ENCODE results near the gene LCE1E. TPM values are rescaled to one million over a fixed set of nuclear protein-coding genes. Genes with fewer than 3 reads are reported as not detected.
A peak's percentile ranks its signal among the peaks of the same experiment; 100 is the strongest.

Gene LCE1E
- total RNA-seq, 1 experiment from 2014 or later, result not detected

DNA sequence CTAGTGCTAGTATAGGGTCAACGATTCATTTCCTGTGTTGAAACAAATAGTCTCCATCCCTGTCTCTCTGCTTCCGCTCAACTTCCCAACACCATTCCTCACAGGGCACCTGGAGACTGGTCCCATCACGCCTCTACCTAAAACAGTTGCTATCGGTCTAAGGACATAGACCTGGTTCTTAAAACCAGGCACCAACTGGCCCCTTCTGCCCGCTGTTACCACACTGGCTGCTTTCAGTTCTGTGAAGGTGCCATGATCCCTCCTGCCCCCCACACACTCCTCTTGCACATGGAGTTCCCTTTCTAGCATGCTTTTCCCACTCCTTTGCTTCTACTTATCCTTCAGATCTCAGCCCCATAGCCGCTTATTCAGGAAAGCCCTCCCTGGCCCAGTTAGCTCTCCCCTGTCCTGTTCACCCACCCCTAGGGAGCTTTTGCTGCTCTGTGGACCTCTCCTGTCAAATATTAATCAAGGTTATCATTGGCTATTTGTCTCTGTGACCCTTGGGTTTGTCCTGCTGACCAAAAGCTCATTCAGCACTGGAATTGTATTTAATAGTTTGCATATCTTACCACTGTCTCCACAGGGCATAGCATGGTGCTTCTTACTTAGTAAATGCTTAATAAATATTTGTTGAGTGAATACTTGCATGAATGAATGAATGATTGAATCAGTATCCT is 40.2 kb upstream of the LCE1E start:
- peak overlapping the region; percentile 63 for H2AFZ ChIP-seq (ENCODE audit: low read depth, low read length, poor library complexity, severe bottlenecking)
- DNase-seq (ENCODE audit: low read depth, low spot score) (no peak), ATAC-seq (no peak)
- no TSS peak for BruUV-seq (replicated peaks)
- H3K4me1 ChIP-seq (ENCODE audit: control insufficient read depth in 1 of 2, insufficient read depth in 2 of 2, low read length in 2 of 2), result no peaks in the 10 kb centered on the region
- peaks cover 26% of the 10 kb centered on the region for H3K27me3 ChIP-seq (ENCODE audit: insufficient read depth, low read length)
- H3K4me2 ChIP-seq (ENCODE audit: low read length), result no peak overlapping the region
- H3K79me2 ChIP-seq (ENCODE audit: insufficient read depth, low read length), result no peaks in the 10 kb centered on the region
- ChIA-PET RAD21 (ENCODE audit: low non-redundant PET in 1 of 2, low total read pairs in 2 of 2, uncharacterized antibody in 2 of 2, unreplicated experiment in 2 of 2) (no interaction called here), CTCF (no interaction called here), POLR2A (no interaction called here)
- intact Hi-C loops (cut with micrococcal nuclease), result loop anchor here (5.0 kb wide), 1 partner anchor 181 kb away; no protein-coding TSS in a partner anchor
- no peaks in the 10 kb centered on the region for H4K20me1 ChIP-seq (ENCODE audit: insufficient read depth)
- no peak overlapping the region for H3K4me3 ChIP-seq (replicated peaks in 1 of 2; ENCODE audit: low read depth in 1 of 2, low read length in 2 of 2)
- H3K9me2 ChIP-seq (ENCODE audit: insufficient read depth), result no peaks in the 10 kb centered on the region
- H3K27ac ChIP-seq (ENCODE audit: low read depth, low read length), result no peak overlapping the region
- no peak overlapping the region for H3K9ac ChIP-seq (ENCODE audit: low read length)
- no peaks in the 10 kb centered on the region for H3K36me3 ChIP-seq (ENCODE audit: control insufficient read depth in 1 of 2, insufficient read depth in 2 of 2, low read length in 2 of 2)
- TF ChIP-seq TCF7L2 (IDR thresholded peaks at IDR 0.05; ENCODE audit: borderline replicate concordance, extremely low read depth, insufficient read depth, insufficient read length), result no peak
- no peak for TF ChIP-seq ZNF274 (IDR thresholded peaks at IDR 0.05; ENCODE audit: low read depth, low read length)
- no peak for TF ChIP-seq EZH2 (IDR thresholded peaks at IDR 0.05)
- TF ChIP-seq, protein P1, sequence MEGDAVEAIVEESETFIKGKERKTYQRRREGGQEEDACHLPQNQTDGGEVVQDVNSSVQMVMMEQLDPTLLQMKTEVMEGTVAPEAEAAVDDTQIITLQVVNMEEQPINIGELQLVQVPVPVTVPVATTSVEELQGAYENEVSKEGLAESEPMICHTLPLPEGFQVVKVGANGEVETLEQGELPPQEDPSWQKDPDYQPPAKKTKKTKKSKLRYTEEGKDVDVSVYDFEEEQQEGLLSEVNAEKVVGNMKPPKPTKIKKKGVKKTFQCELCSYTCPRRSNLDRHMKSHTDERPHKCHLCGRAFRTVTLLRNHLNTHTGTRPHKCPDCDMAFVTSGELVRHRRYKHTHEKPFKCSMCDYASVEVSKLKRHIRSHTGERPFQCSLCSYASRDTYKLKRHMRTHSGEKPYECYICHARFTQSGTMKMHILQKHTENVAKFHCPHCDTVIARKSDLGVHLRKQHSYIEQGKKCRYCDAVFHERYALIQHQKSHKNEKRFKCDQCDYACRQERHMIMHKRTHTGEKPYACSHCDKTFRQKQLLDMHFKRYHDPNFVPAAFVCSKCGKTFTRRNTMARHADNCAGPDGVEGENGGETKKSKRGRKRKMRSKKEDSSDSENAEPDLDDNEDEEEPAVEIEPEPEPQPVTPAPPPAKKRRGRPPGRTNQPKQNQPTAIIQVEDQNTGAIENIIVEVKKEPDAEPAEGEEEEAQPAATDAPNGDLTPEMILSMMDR (IDR thresholded peaks at IDR 0.05 in 2 of 3, conservative IDR thresholded peaks at IDR 0.05 in 1 of 3; ENCODE audit: borderline replicate concordance in 1 of 3, insufficient read depth in 1 of 3, low read depth in 2 of 3, low read length in 2 of 3), result no peak
- no peak for TF ChIP-seq JUND (IDR thresholded peaks at IDR 0.05)
- no peak for TF ChIP-seq ELF1 (IDR thresholded peaks at IDR 0.05; ENCODE audit: borderline replicate concordance, low read depth)
- no peak for TF ChIP-seq FOSL1 (IDR thresholded peaks at IDR 0.05; ENCODE audit: low read depth)
- H3K9me3 ChIP-seq (ENCODE audit: control insufficient read depth in 1 of 2, insufficient read depth in 1 of 2, low read depth in 1 of 2, low read length in 2 of 2), result no peaks in the 10 kb centered on the region

Data from HCT116 (cell line).